ENCODE measurements around the gene EHMT2. TPM values are rescaled to one million over a fixed set of nuclear protein-coding genes. Genes with fewer than 3 reads are reported as not detected.

EHMT2 gene
- total RNA-seq, 1 donor from 2014 or later: 175 TPM

DNA sequence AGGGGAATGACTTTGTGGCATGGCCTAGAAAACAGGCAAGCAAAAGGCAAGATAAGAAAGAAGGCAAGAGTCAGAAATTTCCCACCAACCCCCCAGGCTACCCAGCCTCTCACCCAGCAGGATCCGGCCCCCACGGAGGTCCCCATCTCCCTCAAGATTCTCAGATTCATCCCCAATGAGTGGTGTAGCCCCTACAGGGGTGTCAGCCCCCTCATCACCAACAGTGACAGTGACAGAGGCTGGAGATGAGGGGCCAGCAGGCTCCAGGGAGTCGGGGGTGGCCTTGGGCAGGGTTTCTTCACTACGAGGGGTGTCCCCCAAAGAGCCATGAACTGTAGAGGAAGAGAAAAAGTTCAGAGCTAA, 1.0 kb downstream of the EHMT2 start:
- H3K27ac Mint-ChIP-seq: peak overlapping the region; percentile 56
- H3K9me3 Mint-ChIP-seq (ENCODE audit: low read depth): no peaks in the 10 kb centered on the region
- peaks cover 20% of the 10 kb centered on the region for H3K36me3 Mint-ChIP-seq (ENCODE audit: insufficient read depth)
- peaks cover 19% of the 10 kb centered on the region for H3K4me1 Mint-ChIP-seq (ENCODE audit: low read depth)
- peak overlapping the region; percentile 82 for H3K4me3 Mint-ChIP-seq (ENCODE audit: low read depth)
- DNase-seq (ENCODE audit: low spot score, unreplicated experiment): no peak
- TF ChIP-seq CTCF (IDR thresholded peaks at IDR 0.05; ENCODE audit: unreplicated experiment): no peak
- H3K27me3 Mint-ChIP-seq: no peaks in the 10 kb centered on the region

DNA sequence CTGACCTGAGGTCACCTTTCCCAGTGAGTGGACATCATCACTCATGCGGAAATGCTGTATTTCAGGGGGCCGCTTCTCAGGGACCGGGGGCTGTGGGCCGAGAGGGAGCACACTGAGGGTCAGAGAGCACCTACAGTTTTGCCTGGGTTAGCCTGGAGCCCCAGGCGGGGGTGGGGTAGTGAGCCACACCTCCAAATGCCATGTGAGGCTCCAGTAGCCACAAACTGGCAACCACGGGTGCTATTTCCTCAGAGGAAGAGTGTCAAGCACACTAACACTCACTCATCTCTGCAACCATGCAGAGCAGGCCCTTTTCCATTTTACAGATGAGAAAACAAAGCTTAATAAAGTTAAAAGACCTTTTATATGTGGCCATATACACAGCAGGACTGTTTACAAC, 4.7 kb downstream of the EHMT2 start:
- no peak overlapping the region for H3K27ac Mint-ChIP-seq
- no peak for TF ChIP-seq CTCF (IDR thresholded peaks at IDR 0.05; ENCODE audit: unreplicated experiment)
- H3K36me3 Mint-ChIP-seq (ENCODE audit: insufficient read depth): peaks cover 30% of the 10 kb centered on the region
- peaks cover 5% of the 10 kb centered on the region for H3K4me1 Mint-ChIP-seq (ENCODE audit: low read depth)
- no peaks in the 10 kb centered on the region for H3K27me3 Mint-ChIP-seq
- DNase-seq (ENCODE audit: low spot score, unreplicated experiment): no peak
- no peaks in the 10 kb centered on the region for H3K9me3 Mint-ChIP-seq (ENCODE audit: low read depth)
- H3K4me3 Mint-ChIP-seq (ENCODE audit: low read depth): no peak overlapping the region

DNA sequence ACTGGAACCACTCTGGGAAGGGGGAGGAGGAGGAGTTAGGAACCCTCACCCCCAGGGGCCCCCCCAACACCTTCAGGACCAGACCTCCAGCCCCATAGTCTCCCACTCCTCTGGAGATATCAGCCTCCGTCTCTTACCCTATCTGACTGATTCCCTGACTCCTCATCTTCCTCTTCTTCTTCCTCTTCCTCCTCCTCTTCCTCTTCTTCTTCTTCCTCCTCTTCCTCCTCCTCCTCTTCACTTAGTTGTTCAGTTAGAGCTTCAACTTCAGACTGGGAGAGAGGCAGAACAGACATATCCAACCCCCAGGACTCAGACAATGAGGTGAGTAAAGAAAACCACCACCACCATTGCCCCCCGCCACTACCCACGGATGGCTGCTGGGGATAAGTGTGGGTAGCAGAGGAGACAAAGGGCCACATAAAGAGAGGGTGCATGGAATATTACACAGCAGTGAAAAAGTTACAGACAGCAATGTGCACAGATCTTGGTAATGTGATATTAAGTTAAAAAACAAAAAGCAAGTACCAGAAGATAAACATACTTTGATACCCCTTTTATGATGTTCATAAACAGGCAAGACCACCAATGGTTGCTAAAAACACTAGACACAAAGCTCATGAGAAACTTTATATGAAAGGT, 8.0 kb downstream of the EHMT2 start:
- Mint-ChIP-seq H3K36me3 (ENCODE audit: insufficient read depth) (peaks cover 36% of the 10 kb centered on the region), H3K9me3 (ENCODE audit: low read depth) (no peaks in the 10 kb centered on the region), H3K27me3 (no peaks in the 10 kb centered on the region), H3K4me3 (ENCODE audit: low read depth) (no peak overlapping the region), H3K4me1 (ENCODE audit: low read depth) (no peaks in the 10 kb centered on the region), H3K27ac (no peak overlapping the region)
- DNase-seq (ENCODE audit: low spot score, unreplicated experiment): no peak
- TF ChIP-seq CTCF (IDR thresholded peaks at IDR 0.05; ENCODE audit: unreplicated experiment): no peak

DNA sequence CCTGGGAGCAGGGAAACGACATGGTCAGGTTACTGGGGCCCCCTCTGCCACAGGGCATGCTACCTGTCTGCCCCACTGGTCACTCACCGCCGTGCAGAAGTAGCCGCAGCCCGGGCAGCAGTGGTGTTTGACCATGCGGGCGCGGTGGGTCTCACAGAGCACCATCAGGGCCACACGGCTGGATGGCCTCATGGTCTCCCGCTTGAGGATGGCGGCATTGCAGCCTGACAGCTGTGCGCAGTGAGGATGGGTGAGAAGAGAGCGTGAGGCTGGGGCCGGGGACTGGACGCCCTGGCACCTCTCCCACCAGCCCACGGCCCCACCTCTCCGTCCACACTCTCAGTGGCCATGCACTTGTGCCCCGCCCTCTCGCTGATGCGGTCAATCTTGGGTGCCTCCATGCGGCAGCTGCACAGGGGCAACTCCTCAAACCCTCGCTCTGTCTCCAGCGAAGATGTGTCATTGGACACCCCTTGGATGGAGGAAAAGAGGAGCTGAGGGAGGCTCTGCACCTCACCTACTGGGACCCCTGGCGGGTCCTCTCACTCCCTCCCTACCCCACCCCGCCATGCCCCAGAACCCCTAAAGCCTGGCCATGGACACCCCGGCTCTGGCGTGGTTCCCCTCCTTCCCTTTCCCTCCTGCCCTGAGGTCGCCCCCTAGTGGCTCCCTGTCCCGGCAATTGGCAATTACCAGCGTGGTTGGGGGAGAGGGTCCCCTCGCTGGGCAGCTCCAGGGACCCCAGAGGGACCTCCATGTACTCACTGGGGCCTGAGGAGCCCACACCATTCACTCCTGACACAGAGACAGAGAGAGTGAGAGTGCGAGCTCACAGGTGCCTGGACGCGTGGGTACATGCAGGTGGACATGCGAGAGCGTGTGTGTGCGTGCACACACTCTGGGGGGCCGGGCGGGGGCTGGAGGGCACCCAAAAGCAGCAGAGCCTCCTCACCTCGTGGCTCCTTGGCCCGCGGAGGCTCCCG, 8.9 kb downstream of the EHMT2 start:
- TF ChIP-seq CTCF (IDR thresholded peaks at IDR 0.05; ENCODE audit: unreplicated experiment): peak; percentile 65
- H3K9me3 Mint-ChIP-seq (ENCODE audit: low read depth): no peaks in the 10 kb centered on the region
- no peak overlapping the region for H3K4me3 Mint-ChIP-seq (ENCODE audit: low read depth)
- no peak overlapping the region for H3K27ac Mint-ChIP-seq
- no peaks in the 10 kb centered on the region for H3K4me1 Mint-ChIP-seq (ENCODE audit: low read depth)
- peaks cover 34% of the 10 kb centered on the region for H3K36me3 Mint-ChIP-seq (ENCODE audit: insufficient read depth)
- H3K27me3 Mint-ChIP-seq: no peaks in the 10 kb centered on the region
- DNase-seq (ENCODE audit: low spot score, unreplicated experiment): peak; percentile 43

DNA sequence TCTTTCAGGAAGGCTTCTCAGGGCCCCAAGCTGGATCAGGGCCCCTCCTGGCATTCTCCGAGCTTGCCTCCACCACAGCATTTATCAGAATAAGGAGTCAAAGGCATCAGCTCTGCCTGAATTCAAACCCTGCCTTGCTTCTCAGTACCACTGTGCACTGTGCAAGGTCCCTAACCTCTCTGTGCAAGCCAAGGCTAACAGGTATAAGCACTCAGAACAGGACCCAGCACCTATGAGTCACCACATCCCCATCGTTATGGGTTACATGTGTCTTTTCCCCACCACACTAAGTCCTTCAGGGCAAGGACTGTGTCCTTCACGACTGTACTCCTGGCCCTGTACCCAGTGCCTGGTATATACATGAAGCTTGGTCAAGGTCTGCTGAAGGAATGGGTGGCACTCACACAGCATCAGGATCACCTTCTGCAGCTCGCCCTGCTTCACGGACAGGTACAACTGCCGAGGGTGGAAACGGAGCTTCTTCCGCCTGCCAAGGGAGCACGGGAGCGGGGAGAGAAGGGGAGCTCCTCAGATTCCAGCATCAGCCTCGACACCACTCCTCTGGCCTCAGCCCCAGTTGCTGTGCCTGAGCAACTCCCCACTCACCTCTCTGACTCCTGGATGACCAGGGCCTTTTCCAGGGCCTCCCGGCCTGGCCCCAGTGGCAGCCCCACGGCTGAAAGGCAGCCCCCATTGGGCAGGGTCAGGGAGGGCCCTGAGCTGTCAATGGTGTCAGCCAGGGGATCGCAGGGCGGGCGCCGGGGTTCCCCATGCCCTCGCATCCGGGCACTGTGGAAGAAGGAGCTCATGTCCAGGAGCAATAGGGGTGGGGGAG, 10.1 kb downstream of the EHMT2 start:
- H3K4me3 Mint-ChIP-seq (ENCODE audit: low read depth): no peak overlapping the region
- TF ChIP-seq CTCF (IDR thresholded peaks at IDR 0.05; ENCODE audit: unreplicated experiment): no peak
- DNase-seq (ENCODE audit: low spot score, unreplicated experiment): no peak
- peaks cover 29% of the 10 kb centered on the region for H3K36me3 Mint-ChIP-seq (ENCODE audit: insufficient read depth)
- no peaks in the 10 kb centered on the region for H3K9me3 Mint-ChIP-seq (ENCODE audit: low read depth)
- no peaks in the 10 kb centered on the region for H3K27me3 Mint-ChIP-seq
- H3K4me1 Mint-ChIP-seq (ENCODE audit: low read depth): no peaks in the 10 kb centered on the region
- no peak overlapping the region for H3K27ac Mint-ChIP-seq

Data from progenitor cell of endocrine pancreas (in vitro differentiated cells).